Retina (tissue), 1 donor: ENCODE data around the gene ITPA.
"Not testable (repeated sequence)": the region's sequence is repeated elsewhere in the genome, so short reads cannot be mapped to it uniquely, and the experiment has no call there.

Experiments used
- DNase-seq: peaks from one replicate; pipeline ENCODE4 v3.0.0-alpha.2; 2016

Gene ITPA

GRCh38 chr20:3202965-3203314, 6.4 kb upstream of the ITPA start:
- no peak for DNase-seq

- peak; percentile 39 for DNase-seq
These were observed 5.8 kb upstream of the ITPA start for GRCh38 chr20:3203315-3204123.

GRCh38 chr20:3204124-3204794, 5.0 kb upstream of the ITPA start, which contains the start of gene DDRGK1:
TSS of gene DDRGK1 (minus strand) at chr20:3204682. CDS start at chr20:3204627, 55 bp downstream.
- DNase-seq, result peak; percentile 97

GRCh38 chr20:3208786-3209256, 477 bp upstream of the ITPA start:
- DNase-seq, result no peak

GRCh38 chr20:3209946-3210317, 634 bp downstream of the ITPA start:
- DNase-seq, result no peak

- no peak for DNase-seq
These were observed 1.0 kb downstream of the ITPA start for GRCh38 chr20:3210346-3210745.

- no peak for DNase-seq
These were observed 3.9 kb downstream of the ITPA start for GRCh38 chr20:3213226-3213625.

- DNase-seq, result not testable (repeated sequence)
These were observed 6.1 kb downstream of the ITPA start for GRCh38 chr20:3215359-3215917.

GRCh38 chr20:3218307-3218988, 9.2 kb downstream of the ITPA start:
- DNase-seq, result peak; percentile 73

GRCh38 chr20:3221398-3222226, 12.3 kb downstream of the ITPA start:
- no peak for DNase-seq

- no peak for DNase-seq
These were observed 13.6 kb downstream of the ITPA start for GRCh38 chr20:3222635-3223600.

- DNase-seq, result no peak
These were observed 14.3 kb downstream of the ITPA start for GRCh38 chr20:3223651-3223993.

GRCh38 chr20:3223994-3224680, 14.8 kb downstream of the ITPA start:
- no peak for DNase-seq

- no peak for DNase-seq
These were observed 15.6 kb downstream of the ITPA start for GRCh38 chr20:3224681-3225421.

- no peak for DNase-seq
These were observed 16.8 kb downstream of the ITPA start for GRCh38 chr20:3226093-3226492.

- DNase-seq, result no peak
These were observed 17.6 kb downstream of the ITPA start for GRCh38 chr20:3226864-3227263.

GRCh38 chr20:3227506-3227905, 18.2 kb downstream of the ITPA start:
- DNase-seq, result no peak

GRCh38 chr20:3227936-3228749, 18.8 kb downstream of the ITPA start:
- no peak for DNase-seq

GRCh38 chr20:3228750-3229032, 19.4 kb downstream of the ITPA start:
- DNase-seq, result no peak
